SK-N-SH (cell line): ENCODE results near the gene SZRD1. TPM values are rescaled to one million over a fixed set of nuclear protein-coding genes. Genes with fewer than 3 reads are reported as not detected.

Experiments
- CTCF ChIA-PET: fragments of 300-600, 350-600 bp; formaldehyde crosslinking; extraction: SDS; loops from one replicate; lab custom pipeline; 2021; lab: Yijun Ruan, JAX
- POLR2A ChIA-PET: fragments of 350-600 bp; sonication (Branson Sonifier 250); formaldehyde crosslinking; extraction: SDS; loops from one replicate; lab custom pipeline; 2020; ENCODE audit warnings: antibody characterized with exemption, inconsistent platforms; lab: Yijun Ruan, JAX
- DNase-seq: peaks from one replicate; pipeline ENCODE4 v3.0.0; 2012
- H2AFZ ChIP-seq: fragments of 200-600 bp; sonication (generic); 2 replicates; pipeline ENCODE4 v1.8.1; 2016; ENCODE audit warnings: antibody characterized with exemption, mild to moderate bottlenecking, low read depth
- H3F3A ChIP-seq: fragments of 200-600 bp; sonication (generic); replicated peaks from 2 replicates; pipeline ENCODE3; 2016; ENCODE audit warnings: antibody characterized with exemption, mild to moderate bottlenecking; ENCODE audit not compliant: insufficient read depth
- H3K27ac ChIP-seq, 2 experiments: fragments of 200-500 bp in 1 of 2; fragments of 200-600 bp in 1 of 2; sonication (Bioruptor generic) in 1 of 2; sonication (generic), shearing (Covaris generic) in 1 of 2; 2 replicates each; pipeline versions ENCODE4 v1.5.1 to v1.6.1; 2014 to 2016; ENCODE audit warnings: low read depth in 2 of 2, inconsistent platforms in 1 of 2, low read length in 1 of 2, mild to moderate bottlenecking in 1 of 2, mixed read lengths in 1 of 2
- H3K27me3 ChIP-seq: fragments of 200-600 bp; sonication (generic), shearing (Covaris generic); 2 replicates; pipeline ENCODE4 v1.6.1; 2016; ENCODE audit warnings: mixed run types; ENCODE audit not compliant: insufficient read depth
- H3K36me3 ChIP-seq, 2 experiments: fragments of 200-500 bp in 1 of 2; fragments of 200-600 bp in 1 of 2; sonication (Bioruptor generic) in 1 of 2; sonication (generic) in 1 of 2; replicated peaks in 1 of 2; 2 replicates each; pipeline versions ENCODE3 to v1.5.1; 2014 to 2016; ENCODE audit warnings: low read length in 1 of 2, mild to moderate bottlenecking in 1 of 2; ENCODE audit not compliant: insufficient read depth in 2 of 2, control insufficient read depth in 1 of 2
- H3K4me1 ChIP-seq, 2 experiments: fragments of 200-500 bp in 1 of 2; fragments of 200-600 bp in 1 of 2; sonication (Bioruptor generic) in 1 of 2; sonication (generic), shearing (Covaris generic) in 1 of 2; 2 replicates each; pipeline versions ENCODE4 v1.5.1 to v1.6.1; 2014 to 2016; ENCODE audit warnings: low read depth in 1 of 2, low read length in 1 of 2, mixed run types in 1 of 2; ENCODE audit not compliant: insufficient read depth in 2 of 2, control insufficient read depth in 1 of 2
- H3K4me2 ChIP-seq: fragments of 200-600 bp; sonication (generic), shearing (Covaris generic); 2 replicates; pipeline ENCODE4 v1.6.1; 2017; ENCODE audit warnings: mixed run types
- H3K4me3 ChIP-seq, 2 experiments: fragments of 200-500 bp in 1 of 2; fragments of 200-600 bp in 1 of 2; sonication (Bioruptor generic) in 1 of 2; sonication (generic), shearing (Covaris generic) in 1 of 2; 2 replicates each; pipeline versions ENCODE4 v1.5.1 to v1.8.1; 2014 to 2016; ENCODE audit warnings: low read depth in 2 of 2, inconsistent platforms in 1 of 2, low read length in 1 of 2, mild to moderate bottlenecking in 1 of 2, mixed read lengths in 1 of 2, moderate library complexity in 1 of 2
- H3K79me2 ChIP-seq: fragments of 200-600 bp; sonication (generic); 2 replicates; pipeline ENCODE4 v1.8.1; 2017; ENCODE audit warnings: mild to moderate bottlenecking; ENCODE audit not compliant: insufficient read depth
- H3K9ac ChIP-seq: fragments of 200-600 bp; sonication (generic); 2 replicates; pipeline ENCODE4 v1.6.1; 2017; ENCODE audit warnings: mixed run types
- H3K9me2 ChIP-seq: fragments of 200-600 bp; sonication (generic); 2 replicates; pipeline ENCODE4 v1.6.1; 2017; ENCODE audit warnings: mixed run types
- H3K9me3 ChIP-seq: fragments of 200-600 bp; sonication (generic); 2 replicates; pipeline ENCODE4 v1.6.1; 2017; ENCODE audit warnings: mixed run types, mild to moderate bottlenecking, moderate library complexity
- H4K20me1 ChIP-seq: fragments of 200-600 bp; sonication (generic); 2 replicates; pipeline ENCODE4 v1.6.1; 2017; ENCODE audit warnings: mild to moderate bottlenecking, mixed run types; ENCODE audit not compliant: insufficient read depth
- CHD2 ChIP-seq: fragments of 150-350 bp; IDR thresholded peaks from 2 replicates; pipeline ENCODE4 v1.6.1; 2018; ENCODE audit warnings: low read length; ENCODE audit not compliant: partially characterized antibody
- EP300 ChIP-seq, 2 experiments: IDR thresholded peaks; 2 replicates each; pipeline versions ENCODE4 v1.4.0 to v1.6.1; 2012; ENCODE audit warnings: borderline replicate concordance in 1 of 2, low read depth in 1 of 2, low read length in 1 of 2
- EZH2phosphoT487 ChIP-seq: fragments of 200-600 bp; sonication (generic); IDR thresholded peaks from 2 replicates; pipeline ENCODE4 v1.6.1; 2017; ENCODE audit warnings: low read depth, mixed run types, mild to moderate bottlenecking, antibody characterized with exemption, moderate library complexity, borderline replicate concordance
- FOSL2 ChIP-seq: IDR thresholded peaks from 2 replicates; pipeline ENCODE4 v1.4.0; 2012; ENCODE audit warnings: low read depth, mild to moderate bottlenecking, moderate library complexity, borderline replicate concordance
- FOXJ3 ChIP-seq: sonication (generic); formaldehyde crosslinking; IDR thresholded peaks from 2 replicates; pipeline ENCODE4 v1.5.1; 2020; ENCODE audit warnings: mild to moderate bottlenecking, missing genetic modification reagents
- GABPA ChIP-seq: IDR thresholded peaks from 2 replicates; pipeline ENCODE4 v1.4.0; 2012; ENCODE audit warnings: low read depth, mild to moderate bottlenecking
- GATA2 ChIP-seq: sonication (generic); formaldehyde crosslinking; IDR thresholded peaks from 2 replicates; pipeline ENCODE4 v1.5.0; 2020; ENCODE audit warnings: mild to moderate bottlenecking, missing genetic modification reagents
- IRF3 ChIP-seq: fragments of 150-350 bp; IDR thresholded peaks from 2 replicates; pipeline ENCODE4 v1.6.1; 2016; ENCODE audit warnings: mild to moderate bottlenecking, low read depth, low read length
- JUND ChIP-seq: IDR thresholded peaks from 2 replicates; pipeline ENCODE4 v1.4.0; 2012
- NRF1 ChIP-seq: IDR thresholded peaks from 2 replicates; pipeline ENCODE4 v1.6.1; 2012; ENCODE audit warnings: low read depth, mild to moderate bottlenecking, low read length
- RCOR1 ChIP-seq: fragments of 150-350 bp; IDR thresholded peaks from 2 replicates; pipeline ENCODE4 v1.6.1; 2017; ENCODE audit warnings: antibody characterized with exemption, low read length
- REST ChIP-seq: IDR thresholded peaks from 2 replicates; pipeline ENCODE4 v1.6.1; 2012; ENCODE audit warnings: mild to moderate bottlenecking, low read depth, low read length, moderate library complexity
- RXRA ChIP-seq: IDR thresholded peaks from 2 replicates; pipeline ENCODE4 v1.4.0; 2012; ENCODE audit warnings: low read depth, mild to moderate bottlenecking, borderline replicate concordance
- SMC3 ChIP-seq: IDR thresholded peaks from 2 replicates; pipeline ENCODE4 v1.6.1; 2012; ENCODE audit warnings: low read depth, low read length, improper control_type of control experiment
- TAF1 ChIP-seq: IDR thresholded peaks from 2 replicates; pipeline ENCODE4 v1.6.1; 2012; ENCODE audit warnings: low read depth, mild to moderate bottlenecking, low read length, moderate library complexity, borderline replicate concordance
- TCF12 ChIP-seq: IDR thresholded peaks from 2 replicates; pipeline ENCODE4 v1.4.0; 2012
- USF1 ChIP-seq: IDR thresholded peaks from 2 replicates; pipeline ENCODE4 v1.4.0; 2012; ENCODE audit warnings: low read depth, borderline replicate concordance
- ZBTB33 ChIP-seq: IDR thresholded peaks from 2 replicates; pipeline ENCODE4 v1.4.0; 2012; ENCODE audit warnings: low read depth, borderline replicate concordance
- WGBS: methylation state at CpG from one replicate; pipeline ENCODE4 v1.1.6; 2017; ENCODE audit warnings: low lambda C conversion rate; 5-methylcytosine and 5-hydroxymethylcytosine counted together
- polyA plus RNA-seq, 3 experiments: library from polyadenylated mRNA; depleted of rRNA; stranded (reverse); fragments of >200 nt; gene quantifications; 2 replicates each; pipeline ENCODE4 v1.2.3, GENCODE V29; 2012

The SZRD1 gene
- polyA plus RNA-seq, 1 of the 3 experiments (the other 2 are of a cell fraction), result 119 TPM

- no peak overlapping the region for H3K27ac ChIP-seq
- TF ChIP-seq CHD2 (no peak), GABPA (no peak)
- no peaks in the 10 kb centered on the region for H3K27me3 ChIP-seq
- no peak overlapping the region for H2AFZ ChIP-seq
- H3K36me3 ChIP-seq, result no peaks in the 10 kb centered on the region
- WGBS, result 86% methylated on average over 1 of the region's 2 CpGs
- H3F3A ChIP-seq, result peaks cover 7% of the 10 kb centered on the region
- no peak overlapping the region for H3K4me2 ChIP-seq
- no peak for DNase-seq
- ChIA-PET CTCF (interaction anchor here (1.8 to 4.3 kb wide), 3 partner anchors 9 to 110 kb away, joined by 4 to 46 read pairs (median 9); no protein-coding TSS in a partner anchor), POLR2A (no interaction called here)
- H3K4me1 ChIP-seq, result peaks cover 6 to 11% of the 10 kb centered on the region in 2 experiments; a peak in 3 of 4 replicates
- H3K4me3 ChIP-seq, result no peak overlapping the region
- no peak overlapping the region for H3K9ac ChIP-seq
- peaks cover 26% of the 10 kb centered on the region for H3K79me2 ChIP-seq
- H3K9me3 ChIP-seq, result no peaks in the 10 kb centered on the region
- no peaks in the 10 kb centered on the region for H3K9me2 ChIP-seq
- peaks cover 16% of the 10 kb centered on the region for H4K20me1 ChIP-seq
These were observed 12.4 kb upstream of the SZRD1 start for GRCh38 chr1:16354619-16355018.

- H3K9me2 ChIP-seq, result no peaks in the 10 kb centered on the region
- peaks cover 4% of the 10 kb centered on the region for H3K79me2 ChIP-seq
- no peak overlapping the region for H3K4me3 ChIP-seq
- ChIA-PET POLR2A (no interaction called here), CTCF (interaction anchor here (1.0 to 1.7 kb wide), 3 partner anchors 113 to 284 kb away, joined by 3 to 6 read pairs (median 4); no protein-coding TSS in a partner anchor)
- no peak overlapping the region for H3K9ac ChIP-seq
- peaks cover 4 to 6% of the 10 kb centered on the region in 2 experiments; a peak in 2 of 4 replicates for H3K4me1 ChIP-seq
- TF ChIP-seq NRF1 (no peak), SMC3 (no peak), USF1 (no peak), GATA2 (CRISPR knock-in tag) (no peak), TCF12 (no peak), EP300 (IDR thresholded peaks at IDR 0.05; ENCODE audit: borderline replicate concordance in 1 of 2, low read depth in 1 of 2, low read length in 1 of 2) (no peak), ZBTB33 (no peak), TAF1 (no peak), REST (no peak), FOXJ3 (CRISPR knock-in tag) (no peak), EZH2phosphoT487 (no peak), GABPA (no peak), IRF3 (no peak), RXRA (no peak), JUND (no peak), FOSL2 (no peak), RCOR1 (no peak)
- no peak overlapping the region for H3K4me2 ChIP-seq
- no peak overlapping the region for H2AFZ ChIP-seq
- no peaks in the 10 kb centered on the region for H3F3A ChIP-seq
- no peaks in the 10 kb centered on the region for H3K9me3 ChIP-seq
- H3K27ac ChIP-seq, result no peak overlapping the region
- no peaks in the 10 kb centered on the region for H3K27me3 ChIP-seq
- no peaks in the 10 kb centered on the region for H3K36me3 ChIP-seq
- 88% methylated on average over 3 of the region's 3 CpGs for WGBS
- no peaks in the 10 kb centered on the region for H4K20me1 ChIP-seq
- DNase-seq, result no peak
These were observed 10.2 kb upstream of the SZRD1 start for GRCh38 chr1:16356867-16357266.
